KG1 (cell line): Measurements from ENCODE around the gene SH3GL1.

Source experiments
- DNase-seq: peaks from one replicate; lab custom pipeline; 2025; lab: John Stamatoyannopoulos, UW

SH3GL1 gene

GRCh38 chr19:4396949-4397783 lies 3.2 kb downstream of the SH3GL1 start:
- no peak for DNase-seq

DNA sequence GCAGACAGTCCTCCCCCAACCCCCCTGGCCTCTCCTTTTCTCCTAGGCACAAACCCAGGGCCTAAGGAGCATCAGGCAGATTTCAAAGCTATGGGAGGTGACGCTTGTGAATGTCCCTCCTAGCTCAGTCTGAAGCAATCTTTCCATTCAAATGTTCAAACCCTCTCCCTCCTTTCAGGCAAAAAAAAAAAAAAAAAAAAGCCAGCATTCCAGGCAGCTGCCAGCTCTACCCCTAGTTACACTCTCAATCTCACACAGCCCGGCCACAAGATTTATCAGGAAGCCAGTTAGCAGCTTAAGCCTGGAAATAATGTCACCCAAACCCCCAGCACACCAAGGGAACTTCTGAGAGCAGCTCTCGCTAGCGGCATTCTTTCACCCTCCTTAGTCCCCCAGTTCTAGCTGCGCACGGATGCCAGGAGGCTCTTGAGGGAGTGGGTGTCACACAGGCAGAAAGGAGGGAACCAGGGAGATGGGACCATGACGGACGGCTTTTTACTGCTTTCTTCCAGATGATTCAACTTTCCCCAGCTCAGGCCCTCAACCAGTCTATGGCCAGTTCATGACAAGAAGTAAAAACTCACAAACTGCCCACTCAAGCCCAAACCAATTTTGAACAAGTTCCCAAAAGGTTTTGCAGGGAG lies 6.3 kb downstream of the SH3GL1 start:
- DNase-seq, result no peak

DNA sequence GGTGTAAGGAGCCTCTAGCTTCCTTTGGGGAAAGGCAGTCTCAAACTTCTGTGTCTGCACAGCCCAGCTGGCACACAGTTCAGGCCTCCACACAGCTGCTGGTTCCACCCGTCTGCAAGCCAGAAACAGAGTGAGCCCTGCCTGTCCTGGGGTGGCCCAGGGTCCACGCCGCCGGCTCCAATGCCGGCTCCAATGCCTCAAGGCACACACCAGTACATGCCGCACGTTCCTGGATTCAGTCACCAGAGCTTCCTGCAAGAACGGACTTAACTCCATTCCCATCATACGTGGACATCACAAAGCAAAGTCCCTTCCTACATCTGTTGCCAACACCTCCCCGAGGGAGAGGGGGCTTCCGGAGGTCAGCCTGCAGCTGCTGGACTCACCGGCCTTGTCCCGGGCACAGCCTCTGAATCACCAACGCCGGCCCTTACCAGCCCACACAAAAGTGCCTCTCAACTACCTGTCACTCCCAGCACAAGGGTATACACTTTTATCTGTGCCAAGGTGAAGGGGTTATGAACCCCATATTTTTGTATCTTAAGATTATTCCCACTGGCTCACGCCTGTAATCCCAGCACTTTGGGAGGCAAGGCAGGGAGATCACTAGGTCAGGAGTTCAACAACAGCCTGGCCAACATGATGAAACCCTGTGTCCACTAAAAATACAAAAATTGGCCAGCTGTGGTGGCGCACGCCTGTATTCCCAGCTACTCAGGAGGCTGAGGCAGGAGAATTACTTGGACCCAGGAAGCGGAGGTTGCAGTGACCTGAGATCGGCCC lies 8.5 kb downstream of the SH3GL1 start:
- DNase-seq, result no peak

GRCh38 chr19:4391306-4391693 lies 9.0 kb downstream of the SH3GL1 start:
- DNase-seq, result no peak

DNA sequence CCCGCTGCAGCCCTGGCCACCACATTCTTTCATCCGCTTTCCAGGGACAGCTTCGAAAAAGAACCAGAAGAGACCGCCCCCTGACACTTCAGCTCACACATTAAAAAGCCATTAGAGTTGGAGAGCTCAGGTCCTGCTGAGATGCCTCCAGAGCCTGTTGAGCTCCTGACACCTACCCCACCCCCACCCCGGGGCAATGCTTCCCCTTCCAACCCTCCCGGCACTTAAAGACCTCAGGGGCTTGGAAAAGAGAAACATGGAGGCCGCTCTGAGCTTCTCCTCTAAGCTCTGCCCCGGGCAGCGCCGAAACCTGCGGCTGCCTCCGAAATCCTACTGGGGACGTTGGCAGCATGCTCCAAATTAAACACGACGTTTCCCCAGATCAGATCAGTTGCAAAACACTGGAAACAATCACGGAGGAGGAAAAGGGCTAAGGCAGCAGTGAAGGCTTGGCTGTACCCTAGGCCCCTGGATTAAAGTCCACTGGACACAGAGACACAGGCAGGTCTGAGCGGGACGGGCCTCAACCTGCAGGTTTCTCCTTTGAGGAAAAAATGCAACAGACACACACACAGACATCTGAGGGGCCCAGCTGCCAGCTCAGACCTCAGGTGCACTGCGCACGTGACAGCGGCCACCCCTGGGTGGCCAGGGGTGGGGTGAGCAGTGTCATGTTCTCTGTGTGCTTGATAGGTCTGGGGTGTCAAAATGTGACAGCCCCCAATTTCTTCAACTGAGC lies 9.6 kb downstream of the SH3GL1 start:
- DNase-seq, result no peak

GRCh38 chr19:4390017-4390566 lies 10.3 kb downstream of the SH3GL1 start:
- no peak for DNase-seq

DNA sequence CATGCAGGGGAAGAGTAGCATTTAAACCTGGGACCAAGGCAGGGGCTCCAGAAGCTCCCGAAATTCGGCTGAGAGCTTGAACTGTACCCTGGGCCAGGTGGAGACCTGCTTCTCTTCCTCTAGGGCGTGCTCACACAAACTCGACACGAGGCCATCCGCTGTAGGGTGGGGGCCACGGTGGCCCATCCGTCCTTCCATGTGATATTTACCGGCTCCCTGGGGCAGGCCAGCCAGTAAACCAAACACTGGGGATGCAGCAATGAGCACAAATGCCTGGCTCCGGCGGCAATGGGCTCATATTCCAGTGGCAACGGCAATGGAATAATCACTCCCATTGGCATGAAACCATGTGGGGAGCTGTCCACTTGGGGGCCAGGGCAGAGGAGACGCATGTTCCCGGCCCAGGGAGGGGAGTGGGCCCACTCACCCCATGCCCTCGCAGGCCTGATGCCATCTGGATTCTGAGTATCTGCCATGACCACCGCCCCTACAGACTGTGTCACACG lies 10.8 kb downstream of the SH3GL1 start:
- no peak for DNase-seq

DNA sequence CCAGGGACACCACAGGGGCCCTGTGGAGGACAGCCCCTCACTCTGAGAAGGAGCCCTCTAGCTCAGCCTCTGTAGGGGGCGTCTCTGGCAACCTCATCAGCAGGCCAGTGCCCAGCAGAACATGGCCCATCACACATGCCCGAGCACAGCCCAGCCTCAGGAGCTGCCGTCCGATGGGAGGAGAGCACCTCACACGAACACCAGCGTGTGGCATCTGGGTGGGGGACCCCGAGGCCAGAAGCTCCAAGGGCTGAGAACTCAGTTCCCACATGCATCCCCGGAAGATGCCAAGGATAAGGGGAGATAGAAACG lies 11.3 kb downstream of the SH3GL1 start:
- DNase-seq, result no peak

DNA sequence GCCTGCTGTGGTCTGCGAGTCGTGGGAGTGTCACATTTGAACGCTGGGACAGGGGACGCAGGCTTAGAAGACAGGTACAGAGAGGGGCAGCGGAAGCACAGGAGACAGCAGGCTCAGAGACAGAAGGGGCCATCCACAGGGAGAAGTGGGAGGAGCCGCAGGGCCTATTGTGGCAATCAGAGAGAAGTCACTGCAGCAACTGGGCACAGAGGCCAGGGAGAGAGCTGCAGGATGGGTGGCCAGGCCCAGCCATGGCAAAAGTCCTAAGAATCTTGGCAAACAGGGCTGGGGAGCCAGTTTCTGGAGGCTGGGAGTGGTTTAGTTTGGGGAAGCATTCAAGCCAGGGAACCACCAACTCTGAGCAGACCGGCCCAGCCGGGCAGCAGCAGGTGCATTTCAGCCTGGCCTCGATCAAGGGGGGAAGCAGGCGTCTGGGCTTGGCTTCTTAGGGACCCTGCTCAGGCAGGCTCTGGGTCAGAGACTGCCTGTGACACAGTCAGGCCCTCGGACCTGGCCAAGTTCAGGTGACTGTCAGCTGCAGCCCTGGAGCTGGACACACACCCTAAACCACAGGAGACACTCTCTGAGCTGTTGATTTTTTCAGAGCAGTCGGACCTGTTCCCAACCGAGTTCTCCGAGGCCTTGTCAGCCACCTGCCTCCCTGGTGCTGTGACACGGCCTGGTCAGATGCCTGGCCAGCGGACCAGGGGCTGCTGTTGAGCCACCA lies 11.8 kb downstream of the SH3GL1 start:
- DNase-seq, result no peak

DNA sequence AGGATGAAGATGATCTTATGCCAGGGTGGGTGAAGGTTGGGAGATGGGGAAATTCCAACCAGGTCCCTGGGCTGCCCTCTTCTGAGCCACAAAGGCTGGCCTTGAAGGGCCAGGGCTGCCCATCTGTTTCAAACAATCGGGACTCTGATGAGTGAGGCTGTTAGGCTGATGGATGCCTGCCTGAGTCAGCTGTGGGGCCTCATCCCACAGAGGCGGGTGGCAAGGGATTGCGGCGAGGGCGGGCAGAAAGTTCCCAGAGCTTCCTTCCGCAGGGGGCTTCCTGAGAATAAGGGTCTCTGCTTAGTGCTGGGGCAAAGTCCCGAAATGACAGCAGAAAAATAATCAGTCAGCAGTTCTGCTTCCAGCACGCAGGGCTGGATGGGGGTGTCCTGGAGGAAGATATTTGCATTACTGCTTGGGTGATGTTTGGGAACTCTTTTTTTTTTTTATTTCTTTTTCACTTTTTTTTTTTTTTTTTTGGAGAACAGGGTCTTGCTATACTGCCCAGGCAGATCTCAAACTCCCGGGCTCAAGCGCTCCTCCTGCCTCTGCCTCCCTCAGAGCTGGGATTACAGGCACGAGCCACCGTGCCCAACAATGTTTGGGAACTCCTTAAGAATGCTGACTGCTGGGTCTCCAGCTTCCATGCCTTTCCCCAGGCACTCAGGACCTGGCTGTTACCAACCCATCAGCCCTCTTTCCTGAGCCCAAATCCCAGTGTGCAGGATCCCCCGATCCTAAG lies 14.1 kb downstream of the SH3GL1 start:
- no peak for DNase-seq

DNA sequence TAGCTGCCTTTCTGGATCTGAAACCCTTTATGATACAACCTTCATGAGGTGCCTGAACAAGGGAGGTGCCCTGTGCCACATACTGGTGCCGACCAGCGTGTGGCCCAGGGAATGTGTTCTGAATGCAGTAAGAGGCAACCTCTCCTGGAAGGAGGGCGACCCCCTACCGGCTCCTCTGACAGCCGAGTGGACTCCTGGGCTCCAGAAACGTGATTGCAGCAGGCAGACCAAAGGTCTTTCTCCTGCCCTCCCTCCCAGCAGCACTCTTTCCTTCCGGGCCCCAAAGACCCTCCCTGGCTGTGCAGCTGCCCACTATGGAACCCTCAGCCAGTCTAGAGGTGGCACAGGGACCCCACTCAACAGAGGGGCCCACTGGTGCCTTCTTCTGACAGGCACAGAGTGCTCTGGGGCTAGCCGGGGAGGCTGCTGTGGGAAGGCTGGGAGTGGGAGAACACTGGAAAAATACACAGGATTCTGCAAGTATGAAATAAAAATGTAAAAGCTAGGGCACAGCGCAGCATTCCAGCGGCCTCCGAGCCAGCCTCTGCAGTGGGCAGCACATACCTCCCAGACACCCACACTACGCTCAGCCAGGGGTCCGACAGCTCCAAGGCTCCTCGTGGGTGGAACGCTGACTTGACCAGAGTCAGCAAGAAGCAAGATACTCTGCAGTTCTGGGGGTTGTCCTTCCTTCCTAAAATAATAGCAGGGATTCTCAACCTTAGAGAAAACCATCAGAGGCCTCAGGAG lies 14.9 kb downstream of the SH3GL1 start:
- no peak for DNase-seq

- no peak for DNase-seq
These were observed 20.1 kb downstream of the SH3GL1 start for GRCh38 chr19:4380254-4380727.

DNA sequence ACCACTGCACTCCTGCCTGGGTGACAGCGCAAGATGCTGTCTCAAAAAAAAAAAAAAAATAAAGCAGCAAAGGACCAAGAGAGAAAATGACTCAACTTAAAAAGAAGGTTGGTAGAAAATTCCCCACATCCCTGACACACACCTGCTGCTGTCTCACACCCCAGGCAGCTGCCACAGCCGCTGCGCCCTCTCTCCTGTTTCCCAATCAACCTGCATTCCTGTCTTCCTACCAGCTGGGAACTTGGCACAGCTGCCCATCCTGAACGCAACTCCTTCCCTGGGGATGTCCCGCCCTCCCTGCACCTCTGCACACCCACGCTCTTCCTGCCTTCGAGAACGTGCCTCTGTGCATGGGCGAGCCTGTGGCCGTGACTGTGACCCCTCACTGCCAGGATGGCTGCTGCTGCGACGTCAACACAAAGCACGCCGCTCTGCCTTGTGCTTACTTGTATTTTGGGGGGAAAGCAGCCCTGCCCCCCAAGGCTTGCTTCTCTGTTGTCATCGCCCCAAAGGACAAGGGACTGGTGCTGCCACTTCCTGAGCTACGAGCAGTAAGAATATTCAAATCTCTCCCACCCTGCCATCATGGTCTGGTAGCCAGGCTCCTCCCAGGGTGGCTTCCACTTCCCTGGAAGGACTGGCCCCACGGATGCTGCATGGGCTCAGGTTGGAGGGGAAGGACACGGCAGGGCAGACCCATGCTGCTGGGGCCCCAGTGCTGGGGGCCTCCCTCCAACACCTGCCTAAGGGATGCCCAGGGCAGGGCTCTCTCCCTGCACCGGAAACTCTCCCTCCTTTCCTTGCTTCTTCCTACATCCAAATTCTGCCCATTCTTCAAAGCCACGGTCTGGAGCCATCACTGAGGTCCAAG lies 20.7 kb downstream of the SH3GL1 start:
- no peak for DNase-seq

- DNase-seq, result no peak
These were observed 21.5 kb downstream of the SH3GL1 start for GRCh38 chr19:4378886-4379285.

GRCh38 chr19:4376991-4377781 lies 23.2 kb downstream of the SH3GL1 start:
- DNase-seq, result no peak

DNA sequence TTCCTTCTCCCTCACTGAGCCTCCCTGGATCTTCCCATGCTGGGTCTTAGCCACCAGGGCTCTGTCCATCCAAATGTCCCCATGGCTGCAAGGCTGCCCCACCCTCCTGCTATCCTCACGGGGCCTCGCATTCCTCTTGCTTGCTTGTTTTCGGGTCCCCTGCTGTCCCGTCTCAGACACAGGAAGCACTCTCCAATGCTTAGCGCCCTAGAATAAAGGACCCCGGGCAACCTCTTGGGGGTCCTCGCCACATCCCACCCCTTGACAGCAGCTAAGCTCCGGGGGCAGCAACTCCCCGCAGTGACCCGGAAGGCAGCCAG lies 23.7 kb downstream of the SH3GL1 start:
- DNase-seq, result no peak

DNA sequence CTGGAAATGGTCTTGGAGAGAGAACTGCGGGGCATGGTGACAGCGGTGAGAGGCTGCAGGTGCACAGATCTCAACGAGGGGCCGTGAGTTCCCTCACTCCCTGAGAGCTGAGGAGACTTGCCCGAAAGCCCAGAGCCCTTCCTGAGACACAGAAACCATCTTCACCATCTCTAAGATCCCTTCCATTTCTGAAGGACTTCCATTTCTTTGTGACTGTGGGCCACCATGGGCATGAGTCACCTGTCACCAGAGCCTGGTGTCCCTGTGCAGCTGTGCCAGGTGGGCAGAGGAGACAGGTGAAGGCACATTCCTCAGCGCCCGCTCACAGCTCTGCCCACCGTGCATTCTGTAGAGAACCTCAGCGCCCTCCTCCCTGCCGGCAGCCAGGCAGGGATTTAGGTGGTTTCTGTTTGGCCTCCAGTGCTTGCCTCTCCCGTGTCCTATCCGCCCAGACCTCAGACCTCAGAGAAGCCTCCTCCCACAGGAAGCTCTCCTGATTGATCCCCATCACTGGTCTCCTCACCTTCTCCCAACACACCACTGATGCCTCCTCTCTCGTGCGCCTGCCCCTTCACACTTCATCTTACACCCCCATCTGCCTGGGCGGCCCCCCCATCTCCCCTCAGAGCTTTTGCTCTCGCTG lies 24.2 kb downstream of the SH3GL1 start:
- DNase-seq, result no peak
